Loucy (cell line): ENCODE data around the gene UNC45A.

Experiments
- H2AFZ ChIP-seq: fragments of 200-600 bp; sonication (generic); 2 replicates; pipeline ENCODE4 v1.6.0; 2016; ENCODE audit warnings: antibody characterized with exemption, mild to moderate bottlenecking, low read length, moderate library complexity
- H3F3A ChIP-seq: fragments of 200-600 bp; 2 replicates; pipeline ENCODE4 v1.6.0; 2016; ENCODE audit warnings: antibody characterized with exemption, low read depth, mild to moderate bottlenecking
- H3K27me3 ChIP-seq: fragments of 200-600 bp; sonication (generic); 2 replicates; pipeline ENCODE4 v1.6.1; 2014; ENCODE audit warnings: low read length, mild to moderate bottlenecking; ENCODE audit not compliant: insufficient read depth, poor library complexity, severe bottlenecking
- H3K36me3 ChIP-seq: fragments of 200-600 bp; sonication (generic); 2 replicates; pipeline ENCODE4 v1.6.1; 2016; ENCODE audit warnings: low read length; ENCODE audit not compliant: insufficient read depth
- H3K4me1 ChIP-seq: fragments of 200-600 bp; sonication (generic); 2 replicates; pipeline ENCODE4 v1.5.1; 2014; ENCODE audit warnings: low read length, mild to moderate bottlenecking; ENCODE audit not compliant: insufficient read depth, poor library complexity, severe bottlenecking
- H3K4me2 ChIP-seq: fragments of 200-600 bp; sonication (generic); 2 replicates; pipeline ENCODE4 v1.6.0; 2014; ENCODE audit warnings: antibody characterized with exemption, low read length, low read depth, mild to moderate bottlenecking; ENCODE audit not compliant: poor library complexity, severe bottlenecking
- H3K4me3 ChIP-seq: fragments of 200-600 bp; sonication (generic); 2 replicates; pipeline ENCODE4 v1.5.1; 2014; ENCODE audit warnings: low read length, mild to moderate bottlenecking, mixed read lengths; ENCODE audit not compliant: poor library complexity, severe bottlenecking
- H3K79me2 ChIP-seq: fragments of 200-600 bp; sonication (generic); 2 replicates; pipeline ENCODE4 v1.6.1; 2014; ENCODE audit warnings: low read length; ENCODE audit not compliant: insufficient read depth
- H3K9ac ChIP-seq: fragments of 200-600 bp; sonication (generic); 2 replicates; pipeline ENCODE4 v1.6.0; 2014; ENCODE audit warnings: mild to moderate bottlenecking, low read depth, low read length, moderate library complexity; ENCODE audit not compliant: poor library complexity, severe bottlenecking
- H3K9me2 ChIP-seq: fragments of 200-600 bp; sonication (generic); replicated peaks from 2 replicates; pipeline ENCODE4 v1.6.1; 2016; ENCODE audit warnings: low read depth, low read length, mixed read lengths
- H3K9me3 ChIP-seq: fragments of 200-600 bp; sonication (generic); 2 replicates; pipeline ENCODE4 v1.6.1; 2014; ENCODE audit warnings: mild to moderate bottlenecking, antibody characterized with exemption, low read length, low read depth; ENCODE audit not compliant: insufficient read depth
- H4K20me1 ChIP-seq: fragments of 200-600 bp; sonication (generic); 2 replicates; pipeline ENCODE4 v1.6.0; 2014; ENCODE audit warnings: antibody characterized with exemption, low read length, mild to moderate bottlenecking; ENCODE audit not compliant: insufficient read depth, poor library complexity, severe bottlenecking
- CTCF ChIP-seq: fragments of 200-600 bp; sonication (generic); conservative IDR thresholded peaks from 2 replicates; pipeline ENCODE4 v1.5.1; 2014; ENCODE audit warnings: mild to moderate bottlenecking, antibody characterized with exemption, low read length
- EZH2phosphoT487 ChIP-seq: fragments of 200-600 bp; IDR thresholded peaks from 2 replicates; pipeline ENCODE4 v1.6.1; 2018; ENCODE audit warnings: antibody characterized with exemption, mild to moderate bottlenecking, moderate library complexity, borderline replicate concordance

The UNC45A gene

GRCh38 chr15:90949979-90950675 lies 15.0 kb downstream of the UNC45A start:
- Histone ChIP-seq H3F3A (no peaks in the 10 kb centered on the region), H3K27me3 (no peaks in the 10 kb centered on the region), H3K9ac (no peak overlapping the region), H3K4me2 (no peak overlapping the region), H4K20me1 (no peaks in the 10 kb centered on the region), H3K4me3 (no peak overlapping the region), H2AFZ (no peak overlapping the region), H3K9me2 (no peaks in the 10 kb centered on the region), H3K4me1 (peaks cover 7% of the 10 kb centered on the region), H3K36me3 (peaks cover 59% of the 10 kb centered on the region; the same call in 1 of the 2 replicates), H3K9me3 (no peaks in the 10 kb centered on the region), H3K79me2 (peaks cover 2% of the 10 kb centered on the region; the same call in 1 of the 2 replicates)
- TF ChIP-seq EZH2phosphoT487 (no peak), CTCF (no peak)

GRCh38 chr15:90950676-90951075 lies 15.6 kb downstream of the UNC45A start:
- Histone ChIP-seq H3K9ac (no peak overlapping the region), H3K4me3 (no peak overlapping the region), H3K4me2 (no peak overlapping the region), H3F3A (no peaks in the 10 kb centered on the region), H3K36me3 (peaks cover 58% of the 10 kb centered on the region; the same call in 1 of the 2 replicates), H3K4me1 (peaks cover 8% of the 10 kb centered on the region), H2AFZ (no peak overlapping the region), H4K20me1 (peaks cover 5% of the 10 kb centered on the region), H3K9me3 (no peaks in the 10 kb centered on the region), H3K27me3 (no peaks in the 10 kb centered on the region), H3K79me2 (peaks cover 8% of the 10 kb centered on the region), H3K9me2 (no peaks in the 10 kb centered on the region)
- TF ChIP-seq CTCF: no peak
- TF ChIP-seq EZH2phosphoT487: no peak

- Histone ChIP-seq H3K4me1 (peaks cover 21% of the 10 kb centered on the region), H4K20me1 (peaks cover 8% of the 10 kb centered on the region), H3K4me2 (no peak overlapping the region), H3K9me2 (no peaks in the 10 kb centered on the region), H3K4me3 (no peak overlapping the region), H2AFZ (no peak overlapping the region), H3K36me3 (peaks cover 41% of the 10 kb centered on the region; the same call in 1 of the 2 replicates), H3K9ac (no peak overlapping the region), H3K9me3 (no peaks in the 10 kb centered on the region), H3K27me3 (no peaks in the 10 kb centered on the region), H3K79me2 (peaks cover 32% of the 10 kb centered on the region), H3F3A (no peaks in the 10 kb centered on the region)
- no peak for TF ChIP-seq CTCF
- no peak for TF ChIP-seq EZH2phosphoT487
These were observed 18.0 kb downstream of the UNC45A start for GRCh38 chr15:90952901-90953677.
